Upper lobe of right lung (tissue), 1 donor: ENCODE measurements around the gene ZC3H8. TPM values are rescaled to one million over a fixed set of nuclear protein-coding genes. Genes with fewer than 3 reads are reported as not detected.

Experiments used
- ATAC-seq: fragments of 200-7000 bp; cut with Tn5 transposase; one replicate; pipeline ENCODE4 v1.9.1; 2020; ENCODE audit warnings: mild to moderate bottlenecking, moderate library complexity
- DNase-seq: peaks from one replicate; pipeline ENCODE4 v3.0.0-alpha.2; 2020
- H3K27ac ChIP-seq: fragments of 200-600 bp; one replicate; pipeline ENCODE4 v1.8.0; 2022
- H3K27me3 ChIP-seq: fragments of 200-600 bp; one replicate; pipeline ENCODE4 v1.8.0; 2022; ENCODE audit warnings: mild to moderate bottlenecking
- H3K36me3 ChIP-seq: fragments of 200-600 bp; one replicate; pipeline ENCODE4 v1.8.0; 2022
- H3K4me1 ChIP-seq: fragments of 200-600 bp; one replicate; pipeline ENCODE4 v1.8.0; 2022
- H3K4me3 ChIP-seq: fragments of 200-600 bp; one replicate; pipeline ENCODE4 v1.8.0; 2022; ENCODE audit warnings: mild to moderate bottlenecking
- H3K9me3 ChIP-seq: fragments of 200-600 bp; one replicate; pipeline ENCODE4 v1.8.0; 2022
- CTCF ChIP-seq: fragments of 200-600 bp; IDR thresholded peaks from one replicate; pipeline ENCODE4 v1.8.0; 2022; ENCODE audit warnings: antibody characterized with exemption
- intact Hi-C: fragments of 100-400 bp; cut with DNase I; formaldehyde crosslinking; loops from one replicate; pipeline ENCODE4 v1.11.0; 2022
- total RNA-seq: library from RNA; stranded (reverse); fragmentation: NEBNext Ultra II Directional; extraction: Animal tissue kit (Norgen Biotek cat#: 25700); gene quantifications from one replicate; pipeline ENCODE4 v1.2.1, GENCODE V29; 2021
- donor health status: DM: no; HTN: yes; CAD: no; lungs with severe emphysema.

ZC3H8 gene
- total RNA-seq, 1 donor from 2014 or later: 5.2 TPM

GRCh38 chr2:112174383-112174782 is 80.5 kb downstream of the ZC3H8 start:
- H3K27ac ChIP-seq: no peak overlapping the region
- no peaks in the 10 kb centered on the region for H3K9me3 ChIP-seq
- H3K4me1 ChIP-seq: no peaks in the 10 kb centered on the region
- H3K4me3 ChIP-seq: no peak overlapping the region
- no peaks in the 10 kb centered on the region for H3K36me3 ChIP-seq
- no peaks in the 10 kb centered on the region for H3K27me3 ChIP-seq
- TF ChIP-seq CTCF: no peak
- DNase-seq: no peak
- ATAC-seq: no peak
- intact Hi-C loops: no loop called here

GRCh38 chr2:112173646-112174319 is 81.1 kb downstream of the ZC3H8 start:
- H3K4me3 ChIP-seq: no peak overlapping the region
- ATAC-seq: no peak
- no peak overlapping the region for H3K27ac ChIP-seq
- H3K9me3 ChIP-seq: no peaks in the 10 kb centered on the region
- TF ChIP-seq CTCF: no peak
- intact Hi-C loops: no loop called here
- DNase-seq: peak; percentile 32
- H3K36me3 ChIP-seq: no peaks in the 10 kb centered on the region
- no peaks in the 10 kb centered on the region for H3K4me1 ChIP-seq
- no peaks in the 10 kb centered on the region for H3K27me3 ChIP-seq

GRCh38 chr2:112170495-112170894 is 84.3 kb downstream of the ZC3H8 start:
- Histone ChIP-seq H3K27me3 (no peaks in the 10 kb centered on the region), H3K27ac (no peak overlapping the region), H3K36me3 (no peaks in the 10 kb centered on the region), H3K4me1 (no peaks in the 10 kb centered on the region), H3K4me3 (no peak overlapping the region), H3K9me3 (no peaks in the 10 kb centered on the region)
- intact Hi-C loops: no loop called here
- no peak for TF ChIP-seq CTCF
- no peak for ATAC-seq
- DNase-seq: peak; percentile 6

- ATAC-seq (no peak), DNase-seq (peak; percentile 22)
- H3K9me3 ChIP-seq: no peaks in the 10 kb centered on the region
- TF ChIP-seq CTCF: no peak
- no peaks in the 10 kb centered on the region for H3K27me3 ChIP-seq
- no peak overlapping the region for H3K4me3 ChIP-seq
- intact Hi-C loops: no loop called here
- H3K4me1 ChIP-seq: no peaks in the 10 kb centered on the region
- H3K36me3 ChIP-seq: no peaks in the 10 kb centered on the region
- H3K27ac ChIP-seq: no peak overlapping the region
Measured at GRCh38 chr2:112168422-112169124, 86.3 kb downstream of the ZC3H8 start.

- Histone ChIP-seq H3K27me3 (no peaks in the 10 kb centered on the region), H3K36me3 (no peaks in the 10 kb centered on the region), H3K9me3 (no peaks in the 10 kb centered on the region), H3K27ac (no peak overlapping the region), H3K4me3 (no peak overlapping the region), H3K4me1 (no peaks in the 10 kb centered on the region)
- intact Hi-C loops: no loop called here
- DNase-seq (peak; percentile 19), ATAC-seq (no peak)
- no peak for TF ChIP-seq CTCF
Measured at GRCh38 chr2:112166806-112167499, 87.9 kb downstream of the ZC3H8 start.
